Measurements from ENCODE around the gene CNOT2.

The CNOT2 gene

GRCh38 chr12:70242695-70243509, at the start of gene CNOT2:
TSS of gene CNOT2 (plus strand) at chr12:70243433. CDS start at chr12:70278227, 34,794 bp downstream.
- DNase-seq: peak; percentile 91

GRCh38 chr12:70194076-70194475, 49.2 kb upstream of the CNOT2 start:
- DNase-seq: no peak

- no peak for DNase-seq
Observed at GRCh38 chr12:70196811-70197281, 46.4 kb upstream of the CNOT2 start.

- DNase-seq: no peak
Observed at GRCh38 chr12:70197345-70197744, 45.9 kb upstream of the CNOT2 start.

GRCh38 chr12:70213707-70214106, 29.5 kb upstream of the CNOT2 start:
- DNase-seq: no peak

- no peak for DNase-seq
Observed at GRCh38 chr12:70214972-70215617, 28.1 kb upstream of the CNOT2 start.

- DNase-seq: no peak
Observed at GRCh38 chr12:70217416-70217815, 25.8 kb upstream of the CNOT2 start.

- DNase-seq: no peak
Observed at GRCh38 chr12:70221626-70222025, 21.6 kb upstream of the CNOT2 start.

- no peak for DNase-seq
Observed at GRCh38 chr12:70227911-70228310, 15.3 kb upstream of the CNOT2 start.

- DNase-seq: no peak
Observed at GRCh38 chr12:70230934-70231606, 12.2 kb upstream of the CNOT2 start.

GRCh38 chr12:70236990-70237389, 6.2 kb upstream of the CNOT2 start:
- DNase-seq: no peak

- DNase-seq: no peak
Observed at GRCh38 chr12:70240673-70241072, 2.6 kb upstream of the CNOT2 start.

GRCh38 chr12:70241845-70242244, 1.4 kb upstream of the CNOT2 start:
- DNase-seq: no peak

GRCh38 chr12:70243510-70244371, 508 bp downstream of the CNOT2 start:
- peak; percentile 70 for DNase-seq

- DNase-seq: no peak
Observed at GRCh38 chr12:70244409-70244808, 1.2 kb downstream of the CNOT2 start.

- DNase-seq: no peak
Observed at GRCh38 chr12:70245458-70245857, 2.2 kb downstream of the CNOT2 start.

- no peak for DNase-seq
Observed at GRCh38 chr12:70246580-70246979, 3.3 kb downstream of the CNOT2 start.

- DNase-seq: no peak
Observed at GRCh38 chr12:70247653-70248199, 4.5 kb downstream of the CNOT2 start.

- no peak for DNase-seq
Observed at GRCh38 chr12:70248876-70249275, 5.6 kb downstream of the CNOT2 start.

- DNase-seq: no peak
Observed at GRCh38 chr12:70249903-70250302, 6.7 kb downstream of the CNOT2 start.

- no peak for DNase-seq
Observed at GRCh38 chr12:70251226-70251625, 8.0 kb downstream of the CNOT2 start.

GRCh38 chr12:70251661-70252060, 8.4 kb downstream of the CNOT2 start:
- DNase-seq: no peak
